SK-N-SH (cell line): ENCODE measurements around the gene MYO18B.

ENCODE experiments used
- CTCF ChIP-seq: fragments of 200-600 bp; sonication (generic); IDR thresholded peaks from 2 replicates; pipeline ENCODE4 v1.6.1; 2017; ENCODE audit warnings: antibody characterized with exemption, mild to moderate bottlenecking, moderate library complexity
- GABPA ChIP-seq: IDR thresholded peaks from 2 replicates; pipeline ENCODE4 v1.4.0; 2012; ENCODE audit warnings: low read depth, mild to moderate bottlenecking
- POLR2AphosphoS5 ChIP-seq: IDR thresholded peaks from 2 replicates; pipeline ENCODE4 v1.6.1; 2012; ENCODE audit warnings: low read depth, low read length
- REST ChIP-seq: IDR thresholded peaks from 2 replicates; pipeline ENCODE4 v1.6.1; 2012; ENCODE audit warnings: mild to moderate bottlenecking, low read depth, low read length, moderate library complexity
- TAF1 ChIP-seq: IDR thresholded peaks from 2 replicates; pipeline ENCODE4 v1.6.1; 2012; ENCODE audit warnings: low read depth, mild to moderate bottlenecking, low read length, moderate library complexity, borderline replicate concordance
- TEAD4 ChIP-seq: IDR thresholded peaks from 2 replicates; pipeline ENCODE4 v1.4.0; 2012; ENCODE audit warnings: mild to moderate bottlenecking, borderline replicate concordance; ENCODE audit not compliant: insufficient read depth
- YY1 ChIP-seq: IDR thresholded peaks from 2 replicates; pipeline ENCODE4 v1.4.0; 2012; ENCODE audit warnings: low read depth, mild to moderate bottlenecking
- TF ChIP-seq, protein P1 (sequence below): fragments of 150-350 bp; IDR thresholded peaks from 2 replicates; pipeline ENCODE4 v1.6.1; 2017; ENCODE audit warnings: antibody characterized with exemption, low read length, low read depth, borderline replicate concordance
- TF ChIP-seq, protein P2 (sequence below): IDR thresholded peaks from 2 replicates; pipeline ENCODE4; 2012

DNA sequence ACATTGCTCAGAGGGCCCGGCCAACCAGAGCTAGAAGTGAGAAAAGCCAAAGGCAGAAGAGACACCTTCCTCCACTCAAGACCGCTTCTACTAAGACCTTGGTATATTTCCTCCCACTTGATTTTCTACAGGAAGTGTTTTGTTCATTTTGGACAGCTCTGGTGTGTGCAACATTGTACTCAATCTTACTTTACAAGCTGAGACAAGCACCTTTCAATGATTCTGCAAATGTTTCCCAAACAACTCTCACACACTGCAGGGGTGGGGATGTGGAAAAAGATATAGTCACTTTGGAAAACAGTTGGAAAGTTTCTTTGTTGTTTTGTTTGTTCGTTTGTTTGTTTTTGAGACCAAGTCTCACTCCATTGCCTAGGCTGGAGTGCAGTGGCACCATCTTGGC is 15.7 kb downstream of the MYO18B start:
- TF ChIP-seq CTCF (no peak), TEAD4 (no peak), GABPA (no peak), POLR2AphosphoS5 (no peak), YY1 (no peak), REST (no peak), TAF1 (no peak)
- TF ChIP-seq, protein P1, sequence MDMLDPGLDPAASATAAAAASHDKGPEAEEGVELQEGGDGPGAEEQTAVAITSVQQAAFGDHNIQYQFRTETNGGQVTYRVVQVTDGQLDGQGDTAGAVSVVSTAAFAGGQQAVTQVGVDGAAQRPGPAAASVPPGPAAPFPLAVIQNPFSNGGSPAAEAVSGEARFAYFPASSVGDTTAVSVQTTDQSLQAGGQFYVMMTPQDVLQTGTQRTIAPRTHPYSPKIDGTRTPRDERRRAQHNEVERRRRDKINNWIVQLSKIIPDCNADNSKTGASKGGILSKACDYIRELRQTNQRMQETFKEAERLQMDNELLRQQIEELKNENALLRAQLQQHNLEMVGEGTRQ = no peak
- TF ChIP-seq, protein P2, sequence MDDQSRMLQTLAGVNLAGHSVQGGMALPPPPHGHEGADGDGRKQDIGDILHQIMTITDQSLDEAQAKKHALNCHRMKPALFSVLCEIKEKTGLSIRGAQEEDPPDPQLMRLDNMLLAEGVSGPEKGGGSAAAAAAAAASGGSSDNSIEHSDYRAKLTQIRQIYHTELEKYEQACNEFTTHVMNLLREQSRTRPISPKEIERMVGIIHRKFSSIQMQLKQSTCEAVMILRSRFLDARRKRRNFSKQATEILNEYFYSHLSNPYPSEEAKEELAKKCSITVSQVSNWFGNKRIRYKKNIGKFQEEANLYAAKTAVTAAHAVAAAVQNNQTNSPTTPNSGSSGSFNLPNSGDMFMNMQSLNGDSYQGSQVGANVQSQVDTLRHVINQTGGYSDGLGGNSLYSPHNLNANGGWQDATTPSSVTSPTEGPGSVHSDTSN = no peak
